Fibroblast of the aortic adventitia (primary cell): ENCODE results near the gene TUBD1. TPM values are rescaled to one million over a fixed set of nuclear protein-coding genes. Genes with fewer than 3 reads are reported as not detected.
"Not testable (repeated sequence)": the region's sequence is repeated elsewhere in the genome, so short reads cannot be mapped to it uniquely, and the experiment has no call there.

Source experiments
- DNase-seq: peaks from one replicate; pipeline ENCODE4 v3.0.0-alpha.2; 2010; ENCODE audit warnings: low read depth
- H3K4me3 ChIP-seq: 2 replicates; pipeline ENCODE4 v1.5.1; 2011; ENCODE audit warnings: low read depth, mild to moderate bottlenecking, control low read depth, low read length, moderate library complexity
- CTCF ChIP-seq: IDR thresholded peaks from 2 replicates; pipeline ENCODE4 v1.5.1; 2011; ENCODE audit warnings: mild to moderate bottlenecking, low read length, control low read depth, inconsistent platforms; ENCODE audit not compliant: insufficient read depth
- total RNA-seq: library from RNA; depleted of rRNA; stranded (reverse); fragments of >200 nt; gene quantifications from 2 replicates; pipeline ENCODE4 v1.2.3, GENCODE V29; 2012; ENCODE audit warnings: low replicate concordance

TUBD1 gene
- total RNA-seq, result 4.0 and 6.9 TPM in 2 replicates

DNA sequence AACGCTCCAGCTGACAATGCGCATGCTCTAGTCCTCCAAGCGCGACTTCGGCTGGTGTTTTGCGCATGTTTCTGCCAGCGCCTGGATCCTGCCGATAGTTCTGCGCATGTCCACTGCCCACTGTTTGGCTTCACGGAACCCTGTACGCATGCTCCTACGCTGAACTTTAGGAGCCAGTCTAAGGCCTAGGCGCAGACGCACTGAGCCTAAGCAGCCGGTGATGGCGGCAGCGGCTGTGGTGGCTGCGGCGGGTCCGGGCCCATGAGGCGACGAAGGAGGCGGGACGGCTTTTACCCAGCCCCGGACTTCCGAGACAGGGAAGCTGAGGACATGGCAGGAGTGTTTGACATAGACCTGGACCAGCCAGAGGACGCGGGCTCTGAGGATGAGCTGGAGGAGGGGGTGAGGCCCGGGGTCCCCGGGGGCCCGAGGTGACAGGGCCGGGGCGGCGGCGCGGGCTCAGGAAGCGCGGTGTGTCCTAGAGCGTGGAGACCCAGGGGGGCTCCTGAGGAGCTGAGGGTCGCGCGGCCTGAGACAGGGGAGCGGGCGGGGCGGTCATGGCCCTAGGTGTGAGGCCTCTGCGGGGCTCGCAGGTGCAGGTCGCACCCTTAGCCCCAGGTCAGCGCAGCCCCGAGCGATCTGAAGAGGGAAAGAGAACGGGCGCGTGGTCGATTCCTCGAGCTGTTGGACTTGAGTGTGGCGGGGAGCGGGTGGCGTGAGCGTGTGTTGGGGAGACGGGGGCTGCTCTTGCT, at the start of gene TUBD1, which contains the start of gene RPS6KB1:
Gene TUBD1, minus strand, starts transcription at position 20 of the 752 bp plus-strand sequence. CDS start 1,941 bp downstream, outside the sequence.
Gene RPS6KB1, plus strand, starts transcription at position 198 of the 752 bp plus-strand sequence. Its CDS starts 64 bp downstream, at position 262.
- H3K4me3 ChIP-seq, result peak within 1 kb of the TSS; percentile 91
- TF ChIP-seq CTCF, result no peak
- no peak for DNase-seq

DNA sequence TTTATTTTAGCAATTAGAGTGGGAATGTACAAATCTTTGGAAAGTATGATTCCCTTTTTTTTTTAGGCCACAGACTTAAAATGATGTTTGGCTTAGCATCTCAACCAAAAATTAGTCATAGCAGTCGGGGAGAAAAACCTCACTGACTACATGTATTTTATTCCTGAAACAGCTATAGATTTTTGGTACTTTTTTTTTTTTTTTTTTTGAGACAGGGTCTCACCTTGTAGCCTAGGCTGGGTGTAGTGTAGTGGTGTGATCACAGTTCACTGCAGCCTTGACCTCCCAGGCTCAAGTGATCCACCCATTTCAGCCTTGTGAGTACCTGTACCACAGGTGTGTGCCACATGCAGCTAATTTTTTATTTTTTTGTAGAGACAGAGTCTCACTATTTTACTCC, 48.4 kb upstream of the TUBD1 start:
- no peak for TF ChIP-seq CTCF
- H3K4me3 ChIP-seq, result no peak overlapping the region
- DNase-seq, result no peak

- not testable (repeated sequence) for H3K4me3 ChIP-seq, DNase-seq
These were observed 48.0 kb upstream of the TUBD1 start for GRCh38 chr17:59940697-59941096.

- DNase-seq, H3K4me3 ChIP-seq: not testable (repeated sequence)
These were observed 40.6 kb upstream of the TUBD1 start for GRCh38 chr17:59933317-59933716.

DNA sequence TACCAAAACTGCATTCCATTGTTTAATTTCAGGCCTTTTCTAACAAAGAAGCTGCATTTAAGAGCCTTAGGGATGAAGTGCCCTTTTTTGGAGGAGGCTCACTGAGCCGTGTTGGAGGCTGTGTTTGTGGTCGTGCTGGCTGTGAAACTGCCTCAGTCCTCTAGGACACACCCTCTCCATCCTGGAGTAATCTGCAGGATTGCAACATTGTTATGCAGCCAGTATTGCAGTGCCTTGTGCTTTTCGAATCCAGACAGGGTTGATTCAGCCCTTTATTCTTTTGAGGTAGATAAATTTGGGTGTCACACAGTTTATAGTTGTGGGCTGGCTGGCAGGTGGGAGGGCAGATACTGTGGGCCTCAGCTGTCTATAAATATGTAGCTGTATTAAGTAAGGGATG, 38.0 kb upstream of the TUBD1 start:
- DNase-seq, result peak; percentile 75
- not testable (repeated sequence) for H3K4me3 ChIP-seq

DNA sequence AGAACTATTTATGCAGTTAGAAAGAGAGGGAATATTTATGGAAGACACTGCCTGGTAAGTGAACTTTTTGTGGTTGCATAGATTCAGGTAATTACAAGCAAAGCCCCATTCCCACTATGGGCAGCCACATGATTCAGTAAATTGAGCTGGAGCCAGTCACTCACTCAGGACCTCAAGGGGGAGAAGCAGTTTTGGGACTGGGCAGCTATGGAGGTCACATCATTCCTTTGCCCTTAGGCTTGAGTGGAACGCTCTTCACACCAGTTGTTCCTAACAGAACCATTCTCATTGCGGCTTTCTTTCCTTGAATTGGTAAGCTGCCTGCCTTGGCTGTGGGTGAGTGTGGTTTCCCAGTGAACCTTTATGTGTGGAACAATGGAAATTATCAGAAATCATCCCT, 37.4 kb upstream of the TUBD1 start:
- not testable (repeated sequence) for DNase-seq, H3K4me3 ChIP-seq

- not testable (repeated sequence) for H3K4me3 ChIP-seq, DNase-seq
These were observed 27.9 kb upstream of the TUBD1 start for GRCh38 chr17:59920637-59921036.

DNA sequence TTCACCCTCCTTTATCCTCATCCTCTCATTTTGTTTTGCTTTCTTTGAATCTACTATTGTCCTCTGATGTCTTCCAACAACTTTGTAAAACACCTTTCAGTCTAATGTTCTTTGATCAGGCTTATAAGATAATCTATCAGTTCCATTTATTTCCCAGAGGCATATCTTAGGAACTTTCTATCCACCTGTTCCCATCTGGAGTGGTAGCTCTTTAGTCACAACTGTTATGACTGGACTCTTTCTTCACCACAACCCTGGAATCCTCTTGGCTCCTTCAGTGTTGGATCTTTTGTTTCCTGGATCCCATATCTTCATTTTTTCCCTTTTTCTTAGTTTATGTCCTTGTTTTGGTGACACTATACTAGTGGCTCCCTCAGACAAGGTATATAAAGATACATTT, 23.7 kb upstream of the TUBD1 start:
- DNase-seq, result no peak
- H3K4me3 ChIP-seq, result no peak overlapping the region
- TF ChIP-seq CTCF, result no peak

GRCh38 chr17:59914274-59914854, 21.6 kb upstream of the TUBD1 start:
- TF ChIP-seq CTCF, result peak; percentile 56
- DNase-seq, result peak; percentile 72
- no peak overlapping the region for H3K4me3 ChIP-seq
